ENCODE data around the gene AUTS2.
A peak's percentile ranks its signal among the peaks of the same experiment; 100 is the strongest.

AUTS2 gene

GRCh38 chr7:70681469-70682350 lies 1083.4 kb downstream of the AUTS2 start:
- Histone ChIP-seq H3K27me3 (ENCODE audit: insufficient read depth, poor library complexity, severe bottlenecking) (no peaks in the 10 kb centered on the region), H3K27ac (ENCODE audit: poor library complexity, severe bottlenecking) (no peak overlapping the region), H3K36me3 (ENCODE audit: low read depth) (no peaks in the 10 kb centered on the region), H3K4me1 (ENCODE audit: insufficient read depth, poor library complexity, severe bottlenecking) (no peaks in the 10 kb centered on the region), H3K4me3 (ENCODE audit: severe bottlenecking) (no peak overlapping the region), H3K9me3 (ENCODE audit: severe bottlenecking) (peaks cover under 1% of the 10 kb centered on the region)
- no peak for TF ChIP-seq CTCF (IDR thresholded peaks at IDR 0.05; ENCODE audit: poor library complexity, severe bottlenecking)
- ATAC-seq (ENCODE audit: low read depth) (no peak), DNase-seq (ENCODE audit: low spot score) (no peak)

- no peak overlapping the region for H3K27ac ChIP-seq (ENCODE audit: poor library complexity, severe bottlenecking)
- no peak for TF ChIP-seq CTCF (IDR thresholded peaks at IDR 0.05; ENCODE audit: poor library complexity, severe bottlenecking)
These were observed 1085.9 kb downstream of the AUTS2 start for GRCh38 chr7:70684173-70684572.

GRCh38 chr7:70693321-70693685 lies 1095.0 kb downstream of the AUTS2 start:
- TF ChIP-seq CTCF (IDR thresholded peaks at IDR 0.05; ENCODE audit: poor library complexity, severe bottlenecking): no peak
- H3K27ac ChIP-seq (ENCODE audit: poor library complexity, severe bottlenecking): no peak overlapping the region
- DNase-seq (ENCODE audit: low spot score): no peak
- no peaks in the 10 kb centered on the region for H3K4me1 ChIP-seq (ENCODE audit: insufficient read depth, poor library complexity, severe bottlenecking)
- H3K36me3 ChIP-seq (ENCODE audit: low read depth): no peaks in the 10 kb centered on the region
- peaks cover 41% of the 10 kb centered on the region for H3K27me3 ChIP-seq (ENCODE audit: insufficient read depth, poor library complexity, severe bottlenecking)
- ATAC-seq (ENCODE audit: low read depth): no peak
- no peak overlapping the region for H3K4me3 ChIP-seq (ENCODE audit: severe bottlenecking)
- H3K9me3 ChIP-seq (ENCODE audit: severe bottlenecking): no peaks in the 10 kb centered on the region

More at GRCh38 chr7:70684173-70684572, 1085.9 kb downstream of the AUTS2 start:
- Histone ChIP-seq H3K4me1 (ENCODE audit: insufficient read depth, poor library complexity, severe bottlenecking) (no peaks in the 10 kb centered on the region), H3K4me3 (ENCODE audit: severe bottlenecking) (no peak overlapping the region), H3K36me3 (ENCODE audit: low read depth) (no peaks in the 10 kb centered on the region), H3K27me3 (ENCODE audit: insufficient read depth, poor library complexity, severe bottlenecking) (no peaks in the 10 kb centered on the region), H3K9me3 (ENCODE audit: severe bottlenecking) (peaks cover 2% of the 10 kb centered on the region)
- DNase-seq (ENCODE audit: low spot score): no peak
- no peak for ATAC-seq (ENCODE audit: low read depth)

GRCh38 chr7:70693686-70694433 lies 1095.6 kb downstream of the AUTS2 start:
- no peak for TF ChIP-seq CTCF (IDR thresholded peaks at IDR 0.05; ENCODE audit: poor library complexity, severe bottlenecking)
- DNase-seq (ENCODE audit: low spot score): no peak
- no peak overlapping the region for H3K27ac ChIP-seq (ENCODE audit: poor library complexity, severe bottlenecking)
- no peaks in the 10 kb centered on the region for H3K4me1 ChIP-seq (ENCODE audit: insufficient read depth, poor library complexity, severe bottlenecking)
- H3K36me3 ChIP-seq (ENCODE audit: low read depth): no peaks in the 10 kb centered on the region
- H3K9me3 ChIP-seq (ENCODE audit: severe bottlenecking): no peaks in the 10 kb centered on the region
- peaks cover 42% of the 10 kb centered on the region for H3K27me3 ChIP-seq (ENCODE audit: insufficient read depth, poor library complexity, severe bottlenecking)
- H3K4me3 ChIP-seq (ENCODE audit: severe bottlenecking): peak overlapping the region; percentile 43
- ATAC-seq (ENCODE audit: low read depth): peak; percentile 52
